Activated T-cell treated with anti-CD3 and anti-CD28 coated beads, Interleukin-2, amount 50 U/mL, for 48 hours (primary cell): ENCODE measurements around the gene TPPP2.

ENCODE experiments used
- DNase-seq, 2 experiments: peaks; one replicate each; pipeline ENCODE4 v3.0.0-alpha.2; 2020

The TPPP2 gene

GRCh38 chr14:21059842-21060613 is 30.0 kb downstream of the TPPP2 start:
- no peak for DNase-seq

DNA sequence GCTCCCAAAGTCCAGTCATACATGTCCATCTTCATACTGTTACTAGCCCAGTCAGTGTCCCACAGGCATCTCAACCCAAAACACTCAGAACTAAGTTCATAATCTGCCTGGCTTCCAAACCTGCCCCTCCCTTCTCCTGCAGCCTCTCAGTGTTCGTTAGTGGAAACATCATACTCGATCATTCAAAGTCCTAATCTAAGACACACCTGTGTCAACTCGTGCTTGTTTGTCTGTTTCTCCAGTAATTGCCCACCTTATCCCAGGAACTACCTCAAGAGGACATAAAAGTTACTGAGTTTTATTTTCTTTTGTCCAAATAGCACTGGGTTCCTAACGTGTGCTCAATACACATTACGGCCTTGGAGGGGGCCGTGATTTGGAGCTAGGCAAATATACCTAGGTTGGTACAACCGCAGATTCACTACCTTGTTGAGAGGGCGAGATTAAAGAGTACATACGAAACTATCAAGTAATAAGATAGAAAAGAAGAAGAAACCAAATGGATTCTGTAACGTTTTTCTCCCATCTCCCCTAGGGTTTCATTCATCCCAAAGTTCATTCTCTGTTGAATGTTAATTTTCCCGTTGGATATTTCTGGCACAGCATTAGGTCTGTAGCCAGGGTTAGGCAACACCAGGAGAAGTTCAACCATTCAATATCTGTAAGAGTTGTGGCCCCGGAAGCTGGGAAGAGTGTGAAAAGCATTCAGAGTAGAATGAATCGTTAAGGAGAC is 30.8 kb downstream of the TPPP2 start:
- no peak for DNase-seq

DNA sequence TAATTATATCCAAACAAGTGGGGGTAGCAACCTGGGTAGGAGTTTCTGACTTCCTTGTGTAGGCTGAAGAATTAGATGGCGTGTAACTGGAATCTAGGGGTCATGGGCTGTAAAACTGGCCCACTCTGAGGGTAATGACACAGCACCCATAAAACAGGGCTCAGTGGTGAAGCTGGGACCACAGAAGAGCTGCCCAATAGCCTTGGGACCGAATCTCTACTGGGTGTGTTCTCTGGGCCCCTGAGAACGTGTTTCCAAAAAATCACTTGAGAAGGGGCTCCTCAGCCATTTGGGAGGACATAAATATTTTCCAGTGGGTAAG is 31.3 kb downstream of the TPPP2 start:
- no peak for DNase-seq

DNA sequence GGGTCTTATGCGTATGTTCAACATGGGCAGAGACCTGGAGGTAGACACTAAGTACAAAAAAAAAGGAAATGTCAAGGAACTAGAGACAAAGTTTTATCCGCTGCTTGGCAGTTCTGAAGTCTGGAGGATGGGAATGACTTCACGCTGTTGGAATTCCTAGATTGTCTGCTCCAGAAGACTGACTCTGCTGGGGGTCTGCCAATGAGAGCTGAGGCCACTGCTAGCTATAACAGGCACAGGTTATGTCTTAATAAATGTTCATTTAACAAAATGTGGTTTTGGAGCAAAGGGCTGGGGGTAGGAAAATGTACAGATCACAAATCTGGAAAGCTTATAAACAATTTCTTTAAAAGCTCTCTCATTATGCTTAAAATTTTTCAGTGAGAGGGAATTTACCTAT is 33.5 kb downstream of the TPPP2 start:
- DNase-seq: no peak

DNA sequence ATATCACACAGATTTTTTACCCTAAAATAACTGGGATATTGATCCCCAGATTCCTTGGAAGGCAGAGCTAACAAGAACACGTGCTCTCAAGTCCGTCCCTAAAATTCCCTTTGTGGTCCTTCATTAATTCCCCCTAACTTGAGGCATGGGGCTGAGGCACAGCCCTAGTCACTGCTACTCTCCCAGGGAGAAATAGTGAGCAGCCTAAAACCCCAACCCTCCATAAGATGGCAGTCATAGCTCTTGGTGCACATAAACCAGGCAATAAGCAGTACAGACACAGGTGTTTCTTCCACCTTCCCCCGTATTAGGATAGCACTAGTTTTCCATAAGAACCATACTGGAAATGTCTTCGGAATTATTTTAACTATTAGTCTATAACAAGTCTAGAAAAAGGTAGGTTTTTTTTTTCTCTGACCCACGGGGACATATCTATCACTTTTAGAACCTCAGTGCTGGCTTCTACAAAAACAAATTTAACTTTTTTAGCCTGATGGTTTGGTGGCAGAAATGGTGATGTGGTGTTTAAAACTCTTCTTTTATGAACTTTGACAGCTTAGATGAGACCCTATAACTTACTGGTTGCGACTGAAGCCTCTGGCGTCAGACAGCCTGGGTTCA is 37.0 kb downstream of the TPPP2 start:
- no peak for DNase-seq

DNA sequence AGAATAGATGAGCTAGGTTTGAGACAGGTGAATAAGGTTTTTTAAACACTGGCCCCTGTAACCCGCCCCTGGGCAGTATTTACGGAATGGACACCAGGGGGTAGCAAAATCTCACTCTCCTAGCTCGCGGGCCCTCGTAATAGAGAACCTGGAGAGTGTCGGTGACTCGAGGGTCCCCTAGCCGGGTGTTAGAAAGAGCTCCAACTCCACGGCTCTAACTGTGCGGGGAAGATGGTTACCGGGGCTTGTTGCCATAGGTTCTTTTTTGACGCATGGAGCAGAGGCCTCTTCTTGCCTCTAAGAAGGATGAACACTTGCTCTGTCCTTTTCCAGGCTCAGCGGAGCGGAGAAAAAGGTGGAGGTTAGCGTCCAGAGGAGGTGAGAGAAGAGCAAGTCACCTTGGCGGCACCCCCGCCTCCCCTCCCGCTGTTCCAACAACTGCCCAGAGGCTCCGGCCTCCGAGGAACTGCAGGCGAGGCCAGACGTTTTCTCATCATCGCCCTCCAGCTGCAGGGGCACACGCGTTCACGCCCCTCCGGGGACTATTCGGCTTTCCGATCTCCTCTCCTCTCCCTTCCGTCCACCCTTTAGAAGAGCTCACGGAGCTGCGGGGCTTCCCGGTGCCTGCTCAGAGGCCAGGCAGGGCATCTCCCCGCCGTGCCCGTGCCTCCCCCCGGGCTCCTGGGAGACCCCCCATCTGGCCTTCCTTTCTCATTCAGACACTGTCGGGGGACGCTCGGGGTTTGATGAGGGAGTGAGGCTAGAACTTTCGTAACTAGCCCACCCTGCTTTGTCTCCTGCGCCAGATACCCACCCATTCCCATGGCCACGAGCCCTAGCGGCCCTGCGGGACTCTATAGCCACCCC is 38.7 kb downstream of the TPPP2 start:
- peak; percentile 54 to 63 for DNase-seq

DNA sequence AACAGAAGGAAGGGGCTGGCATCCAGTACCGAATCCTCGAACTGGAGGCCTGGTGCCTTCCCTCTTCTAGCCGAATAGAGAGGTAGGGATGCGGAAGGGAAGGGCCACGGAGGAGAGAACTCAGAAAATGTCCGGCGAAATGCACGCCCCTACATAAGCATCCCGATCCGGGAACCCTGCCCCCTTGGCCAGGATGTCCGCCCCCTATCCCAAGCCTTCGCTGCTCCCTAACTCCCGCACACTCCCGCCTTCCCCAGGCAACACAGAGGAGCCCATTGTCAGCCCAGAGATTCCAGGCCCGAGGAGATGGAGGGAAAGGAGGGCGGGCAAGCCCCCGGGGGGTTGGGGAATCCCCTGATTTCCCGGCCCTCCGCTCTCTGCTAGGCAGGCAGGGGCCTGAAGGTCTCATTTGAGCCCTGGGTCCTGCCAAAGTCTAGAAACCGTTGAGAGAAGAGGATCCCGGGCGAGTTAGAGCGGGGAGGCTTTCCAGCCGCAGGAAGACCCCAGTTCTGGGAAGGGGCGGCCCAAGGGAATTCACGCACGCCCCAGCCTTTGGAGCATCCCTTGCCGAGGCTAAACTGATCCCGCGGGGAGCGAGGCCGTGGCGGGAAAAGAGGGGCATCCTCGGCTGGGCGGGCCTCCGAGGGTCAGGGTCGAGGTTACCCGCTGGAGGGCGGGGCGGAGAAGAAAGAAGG is 39.5 kb downstream of the TPPP2 start:
- peak in 1 of 2 experiments; percentile 30 for DNase-seq

DNA sequence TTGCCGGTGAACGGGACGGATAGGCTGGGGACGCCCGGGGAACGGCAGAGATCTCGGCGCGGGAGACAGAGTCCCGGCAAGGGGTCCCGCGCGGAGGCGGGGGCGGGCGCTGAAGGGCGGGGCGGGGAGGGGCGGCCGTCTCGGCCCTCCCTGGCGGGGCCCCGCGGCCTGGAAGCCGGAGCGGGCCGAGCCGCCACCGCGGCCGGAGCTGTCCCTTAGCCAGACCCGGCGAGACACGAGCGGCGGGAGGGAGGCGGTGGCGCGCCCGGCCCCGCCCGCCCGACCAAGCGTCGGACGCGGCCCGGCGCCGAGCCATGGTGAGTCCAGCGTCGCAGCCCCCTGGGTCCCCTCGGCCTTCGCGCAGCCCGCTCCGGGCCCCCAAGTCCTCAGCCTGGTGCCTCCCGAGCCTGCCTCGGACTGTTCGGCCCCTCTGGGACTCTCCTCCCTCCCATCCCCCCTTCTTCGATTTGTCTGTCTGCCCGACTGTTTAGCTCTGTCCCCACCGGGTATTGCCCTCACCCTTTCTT is 40.1 kb downstream of the TPPP2 start, which contains the start of gene ARHGEF40:
Gene ARHGEF40, plus strand, starts transcription at position 222 of the 527 bp plus-strand sequence. Its CDS starts 93 bp downstream, at position 315.
- peak; percentile 33 to 43 for DNase-seq

DNA sequence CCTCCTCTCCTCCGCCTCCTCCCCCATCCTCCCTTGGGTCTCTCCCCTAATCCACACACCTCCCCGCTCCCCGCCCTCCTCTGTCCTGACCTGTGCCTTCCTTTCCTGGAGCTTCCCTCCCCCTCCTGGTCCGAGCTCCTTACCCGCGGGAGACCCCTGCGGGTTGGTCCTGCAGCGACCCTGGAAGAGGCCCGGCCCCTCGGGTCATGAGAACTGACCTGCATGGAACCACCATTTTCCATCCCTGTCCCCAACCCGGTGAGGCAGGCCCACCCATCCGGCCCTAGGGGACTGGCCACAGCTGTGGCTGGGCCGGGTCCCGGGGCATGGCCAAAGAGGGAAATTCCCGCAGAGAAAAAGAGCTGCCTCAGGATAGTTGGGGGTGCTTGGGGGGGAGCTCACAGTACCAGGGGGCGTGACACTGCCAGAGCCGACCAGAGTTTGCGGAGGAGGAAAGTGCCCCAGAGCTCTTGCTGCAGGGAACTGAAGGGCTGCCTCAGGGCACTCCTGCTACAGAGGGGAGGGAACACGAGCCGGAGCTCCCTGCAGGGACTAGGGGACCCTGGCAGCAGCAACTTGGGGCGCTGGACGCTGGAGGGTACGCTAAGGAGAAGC is 40.7 kb downstream of the TPPP2 start:
- DNase-seq: peak; percentile 32 to 43

DNA sequence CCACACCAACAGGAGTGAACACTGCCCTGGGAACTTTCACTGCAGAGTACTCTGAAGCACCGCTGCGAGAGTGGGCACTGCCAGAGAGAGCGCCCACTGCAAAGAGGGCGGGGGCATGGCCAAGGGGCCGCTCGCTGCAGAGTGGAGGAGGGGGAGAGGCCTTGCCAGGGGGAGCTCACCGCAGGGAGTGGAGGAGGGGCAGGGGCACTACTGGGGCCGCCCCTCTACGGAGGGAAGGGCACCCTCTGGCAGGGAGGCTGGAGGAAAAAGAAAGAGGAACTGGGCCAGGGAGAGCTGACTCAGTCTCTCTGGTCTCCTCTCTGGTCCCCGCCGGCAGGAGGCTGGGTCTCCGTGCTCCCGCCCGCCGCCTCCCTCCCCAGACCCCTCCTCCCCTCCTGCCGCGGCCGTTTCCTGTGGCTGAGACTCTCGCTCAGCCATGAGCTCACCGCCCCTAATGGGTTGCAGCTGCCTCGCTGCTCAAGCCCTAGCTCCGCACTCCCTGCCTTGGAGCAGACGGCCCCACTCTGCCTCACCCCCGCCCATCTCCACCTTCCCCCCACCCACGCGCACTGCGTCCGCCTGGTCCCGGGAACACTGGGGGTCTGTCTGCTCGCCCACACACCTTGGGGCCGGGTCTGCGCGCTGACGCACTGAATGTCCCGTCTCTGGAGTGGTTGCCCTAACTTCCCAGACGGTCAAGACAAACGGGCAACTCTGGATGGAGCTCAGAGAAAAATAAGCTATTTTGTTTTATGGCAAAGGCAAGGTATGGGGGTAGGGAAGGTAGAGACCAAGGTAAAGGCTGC is 41.4 kb downstream of the TPPP2 start:
- peak; percentile 52 to 64 for DNase-seq

- DNase-seq: no peak
These were observed 42.0 kb downstream of the TPPP2 start for GRCh38 chr14:21072031-21072473.

- no peak for DNase-seq
These were observed 42.8 kb downstream of the TPPP2 start for GRCh38 chr14:21072781-21073339.

DNA sequence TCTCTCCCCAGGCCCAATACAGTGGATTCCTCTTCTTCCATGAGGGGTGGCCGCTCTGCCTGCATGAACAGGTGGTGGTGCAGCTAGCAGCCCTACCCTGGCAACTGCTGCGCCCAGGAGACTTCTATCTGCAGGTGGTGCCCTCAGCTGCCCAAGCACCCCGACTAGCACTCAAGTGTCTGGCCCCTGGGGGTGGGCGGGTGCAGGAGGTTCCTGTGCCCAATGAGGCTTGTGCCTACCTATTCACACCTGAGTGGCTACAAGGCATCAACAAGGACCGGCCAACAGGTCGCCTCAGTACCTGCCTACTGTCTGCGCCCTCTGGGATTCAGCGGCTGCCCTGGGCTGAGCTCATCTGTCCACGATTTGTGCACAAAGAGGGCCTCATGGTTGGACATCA is 43.9 kb downstream of the TPPP2 start:
- no peak for DNase-seq

GRCh38 chr14:21074398-21075272 is 44.6 kb downstream of the TPPP2 start:
- DNase-seq: no peak

DNA sequence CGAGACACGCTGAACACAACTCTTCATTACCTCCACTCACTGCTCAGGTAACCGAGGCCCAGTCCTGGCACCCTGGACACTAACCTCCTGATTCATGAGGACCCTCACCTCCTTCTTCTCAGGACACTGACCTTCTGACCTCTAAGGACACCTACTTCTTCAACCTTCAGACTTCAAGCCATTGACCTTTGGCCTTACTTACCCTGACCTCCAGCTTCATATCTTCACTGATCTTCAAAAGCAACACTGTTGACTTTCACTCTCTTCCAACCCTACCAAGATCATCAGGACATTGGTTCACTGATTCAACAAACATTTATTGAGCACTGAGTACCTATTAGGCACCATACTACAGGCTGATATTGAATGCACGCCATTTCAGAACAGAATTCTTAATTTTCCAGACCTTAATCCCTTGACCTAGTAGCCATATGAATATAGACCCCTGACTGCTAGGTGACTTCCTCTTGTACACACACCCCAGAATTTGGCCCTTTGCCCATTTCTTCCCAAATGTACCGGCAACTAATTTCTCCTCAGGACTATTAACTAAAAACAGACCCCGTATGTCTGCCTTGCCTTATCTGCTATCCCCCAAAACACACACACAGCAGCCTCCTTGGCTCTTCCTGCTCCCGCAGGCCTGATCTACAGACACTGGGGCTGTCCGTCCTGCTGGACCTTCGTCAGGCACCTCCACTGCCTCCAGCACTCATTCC is 45.9 kb downstream of the TPPP2 start:
- no peak for DNase-seq

GRCh38 chr14:21077672-21078071 is 47.7 kb downstream of the TPPP2 start:
- DNase-seq: no peak

DNA sequence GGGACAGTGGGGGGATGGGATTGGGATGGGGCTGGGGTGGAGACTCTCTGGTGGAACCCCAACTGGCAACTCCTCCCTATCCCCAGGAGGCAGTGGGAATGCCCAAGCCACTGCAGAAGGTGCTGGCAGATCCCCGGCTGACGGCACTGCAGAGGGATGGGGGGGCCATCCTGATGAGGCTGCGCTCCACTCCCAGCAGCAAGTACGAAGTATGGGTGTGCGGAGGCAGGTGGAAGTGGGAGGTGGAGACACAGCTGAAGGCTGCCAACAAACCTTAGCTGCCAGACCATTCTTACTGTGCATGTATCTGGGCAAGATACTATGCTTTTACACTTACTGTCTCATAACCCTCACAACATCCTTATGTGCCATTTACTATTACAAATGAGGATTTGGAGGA is 48.3 kb downstream of the TPPP2 start:
- no peak for DNase-seq

- DNase-seq: no peak
These were observed 48.7 kb downstream of the TPPP2 start for GRCh38 chr14:21078726-21079125.
